HUES64 (cell line): Measurements from ENCODE around the gene OPN3.

Source experiments
- H3K27ac ChIP-seq: 2 replicates; pipeline ENCODE4 v1.7.0; 2013; ENCODE audit warnings: low read depth, low read length, inconsistent platforms
- H3K27me3 ChIP-seq: 2 replicates; pipeline ENCODE4 v1.6.1; 2013; ENCODE audit warnings: mild to moderate bottlenecking, low read length; ENCODE audit not compliant: insufficient read depth
- H3K36me3 ChIP-seq: 2 replicates; pipeline ENCODE4 v1.6.1; 2013; ENCODE audit warnings: mild to moderate bottlenecking, low read length; ENCODE audit not compliant: insufficient read depth
- H3K4me1 ChIP-seq: 2 replicates; pipeline ENCODE4 v1.6.1; 2013; ENCODE audit warnings: mild to moderate bottlenecking, low read length, moderate library complexity; ENCODE audit not compliant: insufficient read depth
- H3K4me3 ChIP-seq: 2 replicates; pipeline ENCODE4 v1.5.1; 2013; ENCODE audit warnings: mild to moderate bottlenecking, low read length, moderate library complexity
- H3K9ac ChIP-seq: 2 replicates; pipeline ENCODE4 v1.6.1; 2013; ENCODE audit warnings: mild to moderate bottlenecking, low read depth, low read length
- H3K9me3 ChIP-seq: 2 replicates; pipeline ENCODE4 v1.6.1; 2013; ENCODE audit warnings: low read depth, low read length; ENCODE audit not compliant: insufficient read depth
- WGBS: fragments of 150-250, 120-280 bp; methylation state at CpG from one replicate; pipeline ENCODE4 v1.1.7; 2013; ENCODE audit warnings: missing lambda C conversion rate; 5-methylcytosine and 5-hydroxymethylcytosine counted together

OPN3 gene

GRCh38 chr1:241645199-241645598 is 5.0 kb upstream of the OPN3 start:
- peaks cover 4% of the 10 kb centered on the region; the same call in 1 of the 2 replicates for H3K9me3 ChIP-seq
- H3K9ac ChIP-seq = no peak overlapping the region
- H3K27me3 ChIP-seq = no peaks in the 10 kb centered on the region
- no peak overlapping the region for H3K4me3 ChIP-seq
- H3K4me1 ChIP-seq = peaks cover 5% of the 10 kb centered on the region; the same call in 1 of the 2 replicates
- no peak overlapping the region; the same call in 1 of the 2 replicates for H3K27ac ChIP-seq
- H3K36me3 ChIP-seq = no peaks in the 10 kb centered on the region
- WGBS = 75% methylated on average over 4 of the region's 4 CpGs

DNA sequence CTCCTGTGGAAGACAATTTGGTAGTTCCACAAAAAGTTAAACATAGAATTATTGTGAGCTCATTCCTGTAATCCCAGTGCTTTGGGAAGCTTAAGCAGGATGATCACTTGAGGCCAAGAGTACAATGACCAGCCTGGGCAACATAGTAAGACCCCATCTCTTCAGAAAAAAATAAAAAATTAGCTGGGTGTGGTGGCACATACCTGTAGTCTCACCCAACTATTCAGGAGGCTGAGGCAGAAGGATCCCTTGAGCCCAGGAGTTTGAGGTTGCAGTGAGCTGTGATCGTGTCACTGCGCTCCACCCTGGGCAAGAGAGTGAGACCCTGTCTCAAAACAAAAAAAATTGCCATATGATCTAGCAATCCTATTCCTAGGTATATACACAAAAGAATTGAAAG is 4.1 kb upstream of the OPN3 start:
- WGBS = 90% methylated on average over 2 of the region's 2 CpGs
- no peaks in the 10 kb centered on the region for H3K36me3 ChIP-seq
- H3K27ac ChIP-seq = no peak overlapping the region
- peaks cover 5% of the 10 kb centered on the region; the same call in 1 of the 2 replicates for H3K4me1 ChIP-seq
- no peak overlapping the region for H3K4me3 ChIP-seq
- no peaks in the 10 kb centered on the region for H3K27me3 ChIP-seq
- peaks cover 4% of the 10 kb centered on the region; the same call in 1 of the 2 replicates for H3K9me3 ChIP-seq
- H3K9ac ChIP-seq = no peak overlapping the region

DNA sequence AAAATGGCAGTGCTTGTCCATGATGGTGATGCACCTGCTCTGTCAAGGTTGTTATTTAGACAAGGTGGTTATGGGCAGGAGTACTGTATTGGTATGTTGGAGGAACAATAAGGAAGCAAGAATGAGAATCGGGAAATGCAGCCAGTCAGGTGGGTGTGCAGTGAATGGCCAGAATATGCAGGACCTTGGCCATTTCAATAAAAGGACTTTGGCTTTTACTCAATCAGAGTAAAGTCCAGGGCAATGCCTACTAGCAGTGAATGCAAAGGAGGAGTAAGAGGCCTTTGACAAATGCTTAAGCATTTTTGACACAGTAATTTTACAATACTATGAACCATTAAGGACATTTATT is 2.4 kb upstream of the OPN3 start:
- Histone ChIP-seq H3K27ac (no peak overlapping the region), H3K9me3 (peaks cover 4% of the 10 kb centered on the region; the same call in 1 of the 2 replicates), H3K9ac (no peak overlapping the region), H3K27me3 (no peaks in the 10 kb centered on the region), H3K4me3 (no peak overlapping the region), H3K36me3 (peaks cover 2% of the 10 kb centered on the region; the same call in 1 of the 2 replicates), H3K4me1 (peaks cover 17% of the 10 kb centered on the region)
- WGBS = 88% methylated on average over 1 of the region's 1 CpG

- Histone ChIP-seq H3K9me3 (peaks cover 4% of the 10 kb centered on the region; the same call in 1 of the 2 replicates), H3K27me3 (no peaks in the 10 kb centered on the region), H3K36me3 (peaks cover 8% of the 10 kb centered on the region), H3K27ac (no peak overlapping the region), H3K4me3 (no peak overlapping the region), H3K4me1 (peaks cover 22% of the 10 kb centered on the region), H3K9ac (no peak overlapping the region)
- 92% methylated on average over 11 of the region's 12 CpGs for WGBS
Measured at GRCh38 chr1:241641773-241642592, 1.8 kb upstream of the OPN3 start.

- 95% methylated on average over 9 of the region's 9 CpGs for WGBS
Measured at GRCh38 chr1:241640867-241641622, 876 bp upstream of the OPN3 start.

DNA sequence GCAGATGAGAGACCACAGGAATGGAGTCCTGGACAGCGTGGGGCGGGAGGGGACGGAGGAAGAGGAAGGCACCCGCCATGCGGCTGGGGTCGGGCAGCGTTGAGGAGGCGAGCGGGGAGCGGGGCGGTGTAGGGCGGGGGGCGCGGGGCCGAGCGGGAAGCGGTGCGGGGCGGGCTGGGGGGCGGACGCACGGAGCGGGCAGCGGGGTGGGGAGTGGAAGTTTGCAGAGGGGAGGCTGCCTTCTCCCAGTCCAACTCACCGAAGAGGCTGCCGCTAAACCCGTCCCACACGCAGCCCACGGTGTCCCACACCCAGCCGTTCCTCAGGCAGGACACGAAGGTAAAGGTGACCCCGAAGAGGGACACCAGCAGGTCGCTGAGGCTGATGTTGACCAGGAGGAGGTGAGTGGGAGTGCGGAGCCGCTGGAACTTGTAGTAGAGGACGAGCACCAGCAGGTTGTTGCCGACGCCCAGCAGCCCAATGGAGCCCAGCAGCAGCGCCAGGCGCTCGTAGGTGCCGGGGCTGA is 483 bp downstream of the OPN3 start:
- Histone ChIP-seq H3K36me3 (peaks cover 28% of the 10 kb centered on the region), H3K27me3 (no peaks in the 10 kb centered on the region), H3K4me1 (peaks cover 25% of the 10 kb centered on the region), H3K9ac (peak overlapping the region; percentile 96), H3K27ac (peak overlapping the region; percentile 86), H3K4me3 (peak overlapping the region; percentile 100), H3K9me3 (peaks cover 4% of the 10 kb centered on the region; the same call in 1 of the 2 replicates)
- WGBS = under 1% methylated on average over 27 of the region's 42 CpGs

More at GRCh38 chr1:241640867-241641622, 876 bp upstream of the OPN3 start:
- Histone ChIP-seq H3K4me1 (peaks cover 25% of the 10 kb centered on the region), H3K4me3 (peak overlapping the region; percentile 51), H3K27ac (no peak overlapping the region), H3K36me3 (peaks cover 14% of the 10 kb centered on the region), H3K9me3 (peaks cover 4% of the 10 kb centered on the region; the same call in 1 of the 2 replicates), H3K9ac (no peak overlapping the region), H3K27me3 (no peaks in the 10 kb centered on the region)

GRCh38 chr1:241638909-241639622 is 1.1 kb downstream of the OPN3 start:
- H3K36me3 ChIP-seq = peaks cover 34% of the 10 kb centered on the region
- no peaks in the 10 kb centered on the region for H3K27me3 ChIP-seq
- no peak overlapping the region; the same call in 1 of the 2 replicates for H3K27ac ChIP-seq
- peaks cover 25% of the 10 kb centered on the region for H3K4me1 ChIP-seq
- WGBS = 7% methylated on average over 11 of the region's 11 CpGs
- H3K9ac ChIP-seq = peak overlapping the region; percentile 72
- H3K9me3 ChIP-seq = peaks cover 4% of the 10 kb centered on the region; the same call in 1 of the 2 replicates
- peak overlapping the region; percentile 100 for H3K4me3 ChIP-seq

- H3K9ac ChIP-seq = 0 out of 2 replicates have a peak overlapping the region, but pooled peaks have one; percentile 24
- H3K4me1 ChIP-seq = peaks cover 25% of the 10 kb centered on the region
Measured at GRCh38 chr1:241638099-241638682, 2.0 kb downstream of the OPN3 start.

DNA sequence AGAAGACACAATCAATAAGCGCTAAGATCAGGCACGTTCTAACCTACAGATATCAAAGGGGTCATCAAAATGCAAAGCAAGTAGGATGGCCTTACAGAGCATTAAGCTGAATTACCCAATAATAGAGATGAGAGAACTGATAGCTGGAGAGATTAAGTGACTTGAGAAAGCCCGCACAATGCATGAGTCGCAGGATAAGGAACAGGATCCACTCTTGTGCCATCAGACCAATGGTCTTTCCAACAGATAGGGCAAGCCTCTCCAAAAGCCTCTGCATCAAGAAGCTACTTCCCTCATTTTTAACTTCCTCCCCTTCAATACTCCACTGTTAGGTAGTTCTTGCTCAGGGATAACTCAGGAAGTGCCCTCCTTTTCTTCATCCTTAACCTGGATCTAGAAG is 2.6 kb downstream of the OPN3 start:
- no peaks in the 10 kb centered on the region for H3K27me3 ChIP-seq
- peaks cover 4% of the 10 kb centered on the region; the same call in 1 of the 2 replicates for H3K9me3 ChIP-seq
- H3K27ac ChIP-seq = no peak overlapping the region
- peaks cover 49% of the 10 kb centered on the region for H3K36me3 ChIP-seq
- WGBS = 82% methylated on average over 4 of the region's 4 CpGs
- H3K4me1 ChIP-seq = peaks cover 30% of the 10 kb centered on the region
- no peak overlapping the region for H3K9ac ChIP-seq
- H3K4me3 ChIP-seq = peak overlapping the region; percentile 100

More at GRCh38 chr1:241638099-241638682, 2.0 kb downstream of the OPN3 start:
- Histone ChIP-seq H3K9me3 (peaks cover 4% of the 10 kb centered on the region; the same call in 1 of the 2 replicates), H3K27ac (no peak overlapping the region), H3K36me3 (peaks cover 43% of the 10 kb centered on the region), H3K27me3 (no peaks in the 10 kb centered on the region), H3K4me3 (peak overlapping the region; percentile 100)
- WGBS = 76% methylated on average over 3 of the region's 5 CpGs

- H3K9me3 ChIP-seq = peaks cover 4% of the 10 kb centered on the region; the same call in 1 of the 2 replicates
- no peak overlapping the region for H3K9ac ChIP-seq
- H3K4me3 ChIP-seq = peak overlapping the region; percentile 100
- no peak overlapping the region for H3K27ac ChIP-seq
- no peaks in the 10 kb centered on the region for H3K27me3 ChIP-seq
- peaks cover 53% of the 10 kb centered on the region for H3K36me3 ChIP-seq
- peaks cover 35% of the 10 kb centered on the region for H3K4me1 ChIP-seq
Measured at GRCh38 chr1:241637046-241637590, 3.1 kb downstream of the OPN3 start.
